DMS53 treated with DMSO at 0.1 percent for 48 hours (cell line): ENCODE data around the gene RABEP2.
"Not testable (repeated sequence)": the region's sequence is repeated elsewhere in the genome, so short reads cannot be mapped to it uniquely, and the experiment has no call there.

Experiments
- DNase-seq: peaks from one replicate; lab custom pipeline; 2025; ENCODE audit not compliant: unreplicated experiment; lab: John Stamatoyannopoulos, UW

RABEP2 gene

DNA sequence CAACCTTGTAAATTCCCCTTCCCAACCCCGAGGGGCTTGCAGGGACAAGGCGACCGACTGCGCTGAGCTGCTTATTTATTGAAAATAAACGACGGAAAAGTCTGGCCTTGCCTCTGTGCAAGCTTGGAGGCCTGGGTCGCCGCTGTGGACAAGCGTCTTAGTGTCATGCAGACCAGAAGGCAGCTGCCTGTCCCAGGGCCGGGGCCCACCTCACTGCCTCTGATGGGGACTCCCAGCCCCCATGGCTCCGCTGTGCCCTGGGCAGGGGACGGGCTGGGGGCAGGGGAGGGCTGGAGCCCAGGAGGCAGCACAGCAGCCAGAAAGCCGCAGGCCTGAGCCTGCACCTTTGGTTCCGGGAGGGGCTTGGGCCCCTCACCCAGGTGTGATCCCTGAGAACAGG lies 20.7 kb downstream of the RABEP2 start:
- DNase-seq: no peak

DNA sequence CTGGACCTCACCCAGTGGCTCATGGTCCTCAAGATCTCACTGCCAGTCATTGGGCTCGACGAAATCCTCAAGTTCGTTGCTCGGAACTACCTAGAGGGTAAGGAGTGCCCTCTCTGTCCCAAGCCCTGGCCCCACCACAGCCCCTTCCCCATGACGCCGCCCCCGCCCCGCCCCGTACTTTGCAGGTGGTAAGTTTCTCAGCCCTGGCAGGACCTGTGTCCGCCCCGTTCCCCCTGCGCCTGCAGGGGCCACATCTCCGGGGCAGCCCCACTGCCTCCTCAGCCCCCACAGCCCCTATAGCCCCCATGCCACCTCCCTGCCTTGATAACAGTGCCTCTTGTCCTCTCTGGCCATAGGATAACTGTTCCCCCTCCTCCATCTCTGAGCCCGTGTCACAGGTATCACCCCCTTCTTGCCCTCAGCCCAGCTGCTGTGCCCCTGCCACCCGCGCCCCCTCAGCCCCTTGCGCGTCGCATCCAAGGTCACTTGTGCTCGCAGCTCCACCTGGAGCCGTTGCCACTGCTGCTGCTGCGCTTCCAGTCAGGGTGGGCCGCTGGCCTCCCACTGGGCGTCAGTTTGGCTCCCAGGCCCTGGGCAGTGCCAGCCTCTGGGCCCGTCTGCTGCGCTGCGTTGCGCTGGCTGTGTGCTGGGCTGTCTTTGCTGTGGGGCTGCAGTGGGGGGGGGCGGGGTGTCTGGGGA lies 21.5 kb downstream of the RABEP2 start:
- DNase-seq: no peak

DNA sequence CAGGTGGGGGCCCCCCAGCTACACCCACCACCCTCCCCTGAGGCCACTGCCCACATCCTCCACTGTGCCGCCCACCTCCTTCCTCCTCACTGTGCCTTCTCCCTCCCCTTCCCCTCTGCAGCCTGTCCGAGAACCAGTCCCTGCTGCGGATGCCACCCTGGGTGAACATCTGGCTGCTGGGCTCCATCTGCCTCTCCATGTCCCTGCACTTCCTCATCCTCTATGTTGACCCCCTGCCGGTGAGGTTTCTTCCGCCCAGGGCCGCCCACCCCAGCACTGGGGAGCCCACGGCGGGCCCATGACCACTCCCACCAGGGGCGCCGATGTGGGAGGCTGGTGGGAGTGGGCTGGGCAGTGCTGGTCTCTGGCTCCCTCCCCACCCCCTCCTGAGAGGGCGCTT lies 22.1 kb downstream of the RABEP2 start:
- no peak for DNase-seq

- DNase-seq: no peak
Observed at GRCh38 chr16:28901862-28902261, 23.2 kb downstream of the RABEP2 start.

GRCh38 chr16:28900601-28901000 lies 24.4 kb downstream of the RABEP2 start:
- no peak for DNase-seq

DNA sequence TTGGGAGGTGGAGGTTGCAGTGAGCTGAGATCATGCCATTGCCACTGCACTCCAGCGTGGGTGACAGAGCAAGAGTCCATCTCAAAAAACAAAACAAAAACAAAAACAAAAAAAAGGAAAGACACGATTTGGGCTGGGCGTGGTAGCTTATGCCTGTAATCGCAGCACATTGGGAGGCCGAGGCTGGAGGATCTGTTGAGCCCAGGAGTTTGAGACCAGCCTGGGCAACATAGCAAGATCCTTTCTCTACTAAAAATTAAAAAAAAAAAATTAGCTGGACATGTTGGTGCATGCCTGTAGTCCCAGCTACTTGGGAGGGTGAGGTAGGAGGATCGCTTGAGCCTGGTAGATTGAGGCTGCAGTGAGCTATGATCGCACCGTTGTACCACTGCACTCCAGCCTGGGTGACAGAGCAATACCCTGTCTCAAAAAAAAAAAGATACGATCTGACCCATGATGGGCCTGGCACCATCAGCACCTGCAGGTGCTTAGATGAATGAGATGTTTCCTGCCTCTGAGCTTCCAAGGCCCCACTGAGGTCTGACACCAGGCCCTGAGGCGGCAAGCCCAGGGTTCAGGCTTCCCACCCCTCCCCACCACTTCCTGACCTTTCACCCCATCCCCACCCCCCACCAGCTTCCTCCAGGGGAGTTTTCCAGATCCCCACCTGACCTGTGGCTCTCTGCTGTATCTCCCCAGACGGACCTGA lies 25.0 kb downstream of the RABEP2 start:
- DNase-seq: no peak

DNA sequence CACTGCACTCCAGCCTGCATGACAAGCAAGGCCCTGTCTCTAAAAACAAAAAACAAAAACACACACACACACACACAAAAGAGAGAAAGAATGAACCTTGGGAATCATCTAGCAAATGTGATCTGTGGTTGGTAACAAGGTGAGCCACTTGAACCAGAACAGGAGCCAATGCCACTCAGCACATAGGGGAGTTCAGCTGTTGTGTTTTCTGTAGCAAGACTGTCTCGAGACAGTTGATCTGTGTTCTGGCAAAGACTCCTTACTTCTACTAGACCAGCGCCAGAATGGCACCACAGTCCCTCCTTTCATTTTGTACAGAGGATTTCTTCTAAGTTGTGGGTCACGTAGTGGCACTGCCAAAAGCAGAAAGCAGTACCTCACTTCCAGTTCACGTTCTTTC lies 26.1 kb downstream of the RABEP2 start:
- no peak for DNase-seq

GRCh38 chr16:28898266-28898665 lies 26.8 kb downstream of the RABEP2 start:
- DNase-seq: no peak

GRCh38 chr16:28897826-28898225 lies 27.2 kb downstream of the RABEP2 start:
- DNase-seq: no peak

- DNase-seq: no peak
Observed at GRCh38 chr16:28895609-28896008, 29.4 kb downstream of the RABEP2 start.

GRCh38 chr16:28893291-28893690 lies 31.7 kb downstream of the RABEP2 start:
- DNase-seq: no peak

DNA sequence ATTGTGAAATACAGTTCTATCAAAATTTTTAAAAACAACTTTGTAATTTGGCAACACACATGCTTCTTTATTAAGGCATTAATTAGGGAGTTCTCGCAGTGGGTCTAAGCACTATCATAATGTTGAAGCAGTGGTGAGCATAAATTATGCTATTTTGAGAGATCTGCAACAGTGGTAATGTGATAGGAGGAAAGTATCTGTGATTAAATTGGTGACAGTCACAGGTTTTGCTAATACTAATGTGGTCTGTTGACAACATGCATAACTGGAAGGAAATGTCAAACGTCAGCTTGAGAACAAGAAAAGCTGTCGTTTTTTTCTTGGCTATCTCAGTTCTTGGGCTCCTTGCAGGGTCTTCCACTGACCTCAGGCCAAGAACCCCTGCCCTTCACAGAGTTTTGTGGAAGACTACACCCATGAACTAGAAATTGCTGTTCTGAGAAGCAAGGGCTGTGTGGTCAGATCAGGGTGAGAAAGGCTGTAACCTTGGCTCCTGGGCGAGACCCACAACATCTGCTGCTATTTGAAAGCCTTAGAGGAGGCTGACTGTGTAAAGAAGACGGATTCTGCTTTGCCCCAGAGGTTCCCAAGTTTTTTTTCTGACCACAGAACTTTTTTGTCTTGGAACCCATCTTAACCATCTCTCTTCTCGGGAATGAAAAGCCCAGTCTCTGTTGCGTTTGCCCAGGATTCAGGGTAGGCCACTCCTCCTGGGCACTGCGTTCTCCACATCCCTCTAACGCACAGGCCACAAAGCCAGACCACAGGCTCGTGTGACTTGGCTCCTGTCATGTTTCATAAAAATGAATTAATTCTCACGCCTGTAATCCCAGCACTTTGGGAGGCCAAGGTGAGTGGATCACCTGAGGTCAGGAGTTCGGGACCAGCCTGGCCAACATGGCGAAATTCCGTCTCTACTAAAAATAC lies 32.8 kb downstream of the RABEP2 start:
- DNase-seq: no peak

- DNase-seq: not testable (repeated sequence)
Observed at GRCh38 chr16:28890355-28890754, 34.7 kb downstream of the RABEP2 start.

DNA sequence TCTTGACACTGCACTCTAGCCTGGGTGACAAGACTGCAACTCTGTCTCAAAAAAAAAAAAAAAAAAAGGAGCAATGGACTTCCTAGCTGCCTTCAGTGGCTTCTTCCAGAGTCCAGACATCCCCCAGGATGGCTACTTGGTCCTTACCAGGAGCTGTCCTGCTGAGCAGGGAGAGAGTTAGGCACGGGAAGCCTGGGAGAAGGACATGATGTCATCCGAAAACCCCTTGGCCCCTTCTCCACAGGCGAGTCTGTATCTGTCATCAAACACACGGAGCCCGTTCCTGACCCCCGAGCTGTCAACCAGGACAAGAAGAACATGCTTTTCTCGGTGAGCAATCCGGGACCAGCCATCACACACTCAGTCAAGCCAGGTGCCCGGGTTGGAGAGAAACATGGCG lies 38.1 kb downstream of the RABEP2 start:
- no peak for DNase-seq

- no peak for DNase-seq
Observed at GRCh38 chr16:28884045-28884444, 41.0 kb downstream of the RABEP2 start.

DNA sequence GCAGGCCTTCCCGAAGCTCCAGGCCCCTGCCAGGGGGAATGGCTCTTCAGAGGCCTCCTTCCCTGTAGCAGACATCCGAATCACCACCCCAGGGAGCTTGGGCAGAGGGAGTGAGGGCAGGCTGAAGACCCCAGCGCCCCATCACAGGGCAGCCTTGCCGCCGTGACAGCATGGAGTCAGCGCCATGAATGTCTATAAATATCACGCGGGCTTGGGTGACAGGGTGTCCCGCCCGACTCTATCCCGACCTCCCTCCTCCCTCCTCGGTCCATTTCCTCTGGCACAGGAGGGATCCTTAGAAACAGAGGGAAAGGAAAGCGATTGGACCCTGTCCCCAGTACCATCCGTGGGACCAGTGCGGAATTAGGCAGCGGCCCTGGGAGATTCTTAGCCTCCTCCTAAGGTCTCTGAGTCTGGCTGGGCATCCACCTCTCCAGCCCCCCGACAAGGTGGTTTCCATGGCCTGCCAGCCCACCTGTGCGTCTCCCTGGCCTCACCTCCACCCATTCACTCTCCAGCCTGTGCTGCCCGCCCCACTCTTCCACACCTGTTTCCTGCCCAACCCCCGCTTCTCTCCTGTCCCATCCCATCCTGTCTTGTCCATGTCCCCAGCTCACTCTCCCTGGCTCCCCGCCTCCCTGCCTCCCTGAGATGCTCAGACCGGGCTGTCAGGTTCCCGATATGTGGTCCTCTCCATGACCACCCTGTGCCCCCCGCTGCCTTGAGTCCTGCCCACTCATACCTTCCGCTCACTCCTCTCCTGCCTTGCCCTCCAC lies 41.6 kb downstream of the RABEP2 start:
- DNase-seq: no peak

DNA sequence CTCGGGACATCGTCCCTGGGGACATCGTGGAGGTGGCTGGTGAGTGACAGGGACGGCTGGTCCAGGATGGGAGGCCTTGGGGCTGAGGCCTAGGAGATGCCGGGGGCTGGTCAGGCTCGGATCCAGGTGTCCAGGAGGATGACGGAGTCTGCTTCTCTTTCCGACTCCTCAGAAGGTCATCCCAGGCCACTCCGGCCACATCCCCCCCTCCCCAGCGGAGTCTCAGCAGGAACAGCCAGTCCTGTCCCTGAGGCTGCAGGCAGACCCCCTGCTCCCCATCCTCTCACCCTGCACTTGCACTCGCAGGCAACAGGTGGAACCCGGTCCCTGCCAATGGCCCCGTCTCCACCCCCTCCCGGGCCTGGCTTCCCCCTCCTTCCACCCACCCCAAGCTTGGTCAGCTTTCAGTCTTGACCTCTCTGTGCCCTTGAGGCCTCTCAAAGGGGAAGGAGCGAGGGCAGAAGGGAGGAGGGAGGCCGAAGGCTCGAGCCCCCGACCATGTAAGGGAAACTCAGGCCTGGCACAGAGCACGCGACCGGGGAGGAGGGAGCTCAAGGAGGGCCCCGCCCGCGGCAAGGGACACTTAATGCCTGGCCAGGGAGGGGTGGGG lies 42.4 kb downstream of the RABEP2 start:
- DNase-seq: no peak

DNA sequence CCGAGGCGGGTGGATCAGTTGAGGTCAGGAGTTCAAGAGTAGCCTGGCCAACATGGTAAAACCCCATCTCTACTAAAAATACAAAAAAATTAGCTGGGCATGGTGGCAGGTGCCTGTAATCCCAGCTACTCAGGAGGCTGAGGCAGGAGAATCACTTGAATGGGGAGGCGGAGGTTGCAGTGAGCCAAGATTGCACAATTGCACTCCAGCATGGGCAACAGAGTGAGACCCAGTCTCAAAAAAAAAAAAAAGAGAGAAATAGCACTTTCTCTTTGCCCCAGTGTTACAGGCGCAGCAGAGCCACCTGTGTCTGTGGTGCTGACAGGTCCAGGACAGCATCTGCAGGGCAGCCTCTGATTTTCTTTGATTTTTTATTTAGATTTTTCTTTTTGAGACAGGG lies 43.5 kb downstream of the RABEP2 start:
- DNase-seq: not testable (repeated sequence)

DNA sequence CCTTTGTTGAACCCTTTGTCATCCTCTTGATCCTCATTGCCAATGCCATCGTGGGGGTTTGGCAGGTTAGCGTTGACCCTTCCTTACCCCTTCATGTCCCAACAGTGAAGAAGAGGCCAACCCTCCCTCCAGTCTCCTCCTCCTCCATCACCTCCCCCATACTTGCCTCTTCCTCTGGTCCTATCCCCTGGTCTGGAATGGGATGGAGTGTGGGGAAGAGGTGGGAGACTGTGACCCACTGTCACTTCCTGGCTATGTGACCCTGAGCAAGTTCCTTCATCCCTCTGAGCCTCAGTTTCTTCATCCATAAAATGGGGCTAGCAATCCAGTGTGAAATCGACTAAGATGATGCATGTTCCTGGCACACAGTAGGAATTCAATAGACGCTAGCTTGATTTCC lies 44.1 kb downstream of the RABEP2 start:
- no peak for DNase-seq

DNA sequence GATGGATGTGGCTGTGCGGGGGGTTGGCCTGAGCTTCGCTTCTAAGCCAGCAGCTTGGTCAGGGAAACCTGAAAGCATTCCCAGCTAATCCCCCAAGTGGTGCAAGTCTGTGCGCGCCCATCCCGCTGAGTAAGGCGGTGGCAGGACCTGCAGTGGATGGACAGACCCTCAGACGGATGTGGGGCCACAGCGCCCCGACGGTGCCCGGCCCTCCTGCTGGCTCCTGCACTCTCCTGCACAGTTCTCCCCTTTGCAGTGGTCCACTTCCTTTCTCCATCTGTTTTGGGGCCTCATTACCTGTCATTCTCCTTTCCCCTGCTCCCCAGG lies 44.5 kb downstream of the RABEP2 start:
- no peak for DNase-seq
